ENCODE results near the gene CNIH1. TPM values are rescaled to one million over a fixed set of nuclear protein-coding genes. Genes with fewer than 3 reads are reported as not detected.
A peak's percentile ranks its signal among the peaks of the same experiment; 100 is the strongest.

Gene CNIH1
- total and polyA plus RNA-seq, 2 of the 13 experiments (the other 11 are each of a cell fraction or from before 2014, with no cell fraction given) = 166 to 421 TPM

DNA sequence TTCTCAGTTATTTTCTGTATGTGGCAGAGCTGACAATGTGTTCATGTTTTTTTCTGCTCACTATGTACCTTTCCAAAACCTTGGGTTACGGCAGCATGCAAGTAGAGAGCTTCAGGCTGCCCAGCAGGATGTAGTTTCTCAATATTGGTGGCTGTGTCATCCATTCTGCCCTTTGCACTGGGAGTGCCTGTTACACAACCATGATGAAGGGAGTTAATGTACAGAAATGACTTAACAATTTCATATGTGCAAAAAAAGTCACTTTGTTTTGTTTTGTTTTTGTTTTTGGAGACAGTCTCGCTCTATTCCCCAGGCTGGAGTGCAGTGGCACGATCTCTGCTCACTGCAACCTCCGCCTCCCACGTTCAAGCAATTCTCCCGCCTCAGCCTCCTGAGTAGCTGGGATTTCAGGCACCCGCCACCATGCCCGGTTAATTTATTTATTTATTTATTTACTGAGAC is 6.1 kb upstream of the CNIH1 start (continued):
- TF ChIP-seq, protein P1, sequence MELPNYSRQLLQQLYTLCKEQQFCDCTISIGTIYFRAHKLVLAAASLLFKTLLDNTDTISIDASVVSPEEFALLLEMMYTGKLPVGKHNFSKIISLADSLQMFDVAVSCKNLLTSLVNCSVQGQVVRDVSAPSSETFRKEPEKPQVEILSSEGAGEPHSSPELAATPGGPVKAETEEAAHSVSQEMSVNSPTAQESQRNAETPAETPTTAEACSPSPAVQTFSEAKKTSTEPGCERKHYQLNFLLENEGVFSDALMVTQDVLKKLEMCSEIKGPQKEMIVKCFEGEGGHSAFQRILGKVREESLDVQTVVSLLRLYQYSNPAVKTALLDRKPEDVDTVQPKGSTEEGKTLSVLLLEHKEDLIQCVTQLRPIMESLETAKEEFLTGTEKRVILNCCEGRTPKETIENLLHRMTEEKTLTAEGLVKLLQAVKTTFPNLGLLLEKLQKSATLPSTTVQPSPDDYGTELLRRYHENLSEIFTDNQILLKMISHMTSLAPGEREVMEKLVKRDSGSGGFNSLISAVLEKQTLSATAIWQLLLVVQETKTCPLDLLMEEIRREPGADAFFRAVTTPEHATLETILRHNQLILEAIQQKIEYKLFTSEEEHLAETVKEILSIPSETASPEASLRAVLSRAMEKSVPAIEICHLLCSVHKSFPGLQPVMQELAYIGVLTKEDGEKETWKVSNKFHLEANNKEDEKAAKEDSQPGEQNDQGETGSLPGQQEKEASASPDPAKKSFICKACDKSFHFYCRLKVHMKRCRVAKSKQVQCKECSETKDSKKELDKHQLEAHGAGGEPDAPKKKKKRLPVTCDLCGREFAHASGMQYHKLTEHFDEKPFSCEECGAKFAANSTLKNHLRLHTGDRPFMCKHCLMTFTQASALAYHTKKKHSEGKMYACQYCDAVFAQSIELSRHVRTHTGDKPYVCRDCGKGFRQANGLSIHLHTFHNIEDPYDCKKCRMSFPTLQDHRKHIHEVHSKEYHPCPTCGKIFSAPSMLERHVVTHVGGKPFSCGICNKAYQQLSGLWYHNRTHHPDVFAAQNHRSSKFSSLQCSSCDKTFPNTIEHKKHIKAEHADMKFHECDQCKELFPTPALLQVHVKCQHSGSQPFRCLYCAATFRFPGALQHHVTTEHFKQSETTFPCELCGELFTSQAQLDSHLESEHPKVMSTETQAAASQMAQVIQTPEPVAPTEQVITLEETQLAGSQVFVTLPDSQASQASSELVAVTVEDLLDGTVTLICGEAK (IDR thresholded peaks at IDR 0.05) = no peak
- TF ChIP-seq, protein P1 (CRISPR knock-in tag; IDR thresholded peaks at IDR 0.05) = no peak
- TF ChIP-seq, protein P2, sequence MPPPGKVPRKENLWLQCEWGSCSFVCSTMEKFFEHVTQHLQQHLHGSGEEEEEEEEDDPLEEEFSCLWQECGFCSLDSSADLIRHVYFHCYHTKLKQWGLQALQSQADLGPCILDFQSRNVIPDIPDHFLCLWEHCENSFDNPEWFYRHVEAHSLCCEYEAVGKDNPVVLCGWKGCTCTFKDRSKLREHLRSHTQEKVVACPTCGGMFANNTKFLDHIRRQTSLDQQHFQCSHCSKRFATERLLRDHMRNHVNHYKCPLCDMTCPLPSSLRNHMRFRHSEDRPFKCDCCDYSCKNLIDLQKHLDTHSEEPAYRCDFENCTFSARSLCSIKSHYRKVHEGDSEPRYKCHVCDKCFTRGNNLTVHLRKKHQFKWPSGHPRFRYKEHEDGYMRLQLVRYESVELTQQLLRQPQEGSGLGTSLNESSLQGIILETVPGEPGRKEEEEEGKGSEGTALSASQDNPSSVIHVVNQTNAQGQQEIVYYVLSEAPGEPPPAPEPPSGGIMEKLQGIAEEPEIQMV (CRISPR knock-in tag; IDR thresholded peaks at IDR 0.05; ENCODE audit: low read depth) = no peak
- TF ChIP-seq ZNF704 (CRISPR knock-in tag; IDR thresholded peaks at IDR 0.05; ENCODE audit: borderline replicate concordance) = no peak
- TF ChIP-seq MNT (IDR thresholded peaks at IDR 0.05) = no peak
- no peak for TF ChIP-seq ZNF550 (CRISPR knock-in tag; IDR thresholded peaks at IDR 0.05; ENCODE audit: borderline replicate concordance)
- TF ChIP-seq ZNF280D (CRISPR knock-in tag; IDR thresholded peaks at IDR 0.05) = no peak
- peak; percentile 40; the same call in 1 of the 2 replicates for TF ChIP-seq SMC3 (IDR thresholded peaks at IDR 0.05; ENCODE audit: low read length)
- peak; percentile 84; the same call in 1 of the 2 replicates for TF ChIP-seq ATF2 (CRISPR knock-in tag; IDR thresholded peaks at IDR 0.05)
- TF ChIP-seq SUZ12 (IDR thresholded peaks at IDR 0.05; ENCODE audit: low read depth, low read length) = no peak

All from HepG2 (cell line).